Spleen (tissue), 11 donors: ENCODE measurements around the gene SH3BGRL3. TPM values are rescaled to one million over a fixed set of nuclear protein-coding genes. Genes with fewer than 3 reads are reported as not detected.
A peak's percentile ranks its signal among the peaks of the same experiment; 100 is the strongest.

Experiments
- DNase-seq: peaks from one replicate; pipeline ENCODE4 v3.0.0-alpha.2; 2020
- H3K27ac ChIP-seq, 8 donors: fragments of 200-600 bp; sonication (generic) in 7 of 8; 1 replicate in 4 of 8; 2 replicates in 4 of 8; pipeline versions ENCODE4 v1.5.0 to v1.8.0; 2016 to 2021; ENCODE audit warnings: inconsistent platforms in 4 of 8, mild to moderate bottlenecking in 4 of 8, moderate library complexity in 1 of 8
- H3K27me3 ChIP-seq, 7 donors: fragments of 200-600 bp; sonication (generic) in 6 of 7; replicated peaks in 1 of 7; 1 replicate in 4 of 7; 2 replicates in 3 of 7; pipeline versions ENCODE4 v1.5.0 to v1.8.0; 2016 to 2021; ENCODE audit warnings: inconsistent platforms in 3 of 7, mild to moderate bottlenecking in 1 of 7
- H3K36me3 ChIP-seq, 6 donors: fragments of 200-600 bp; sonication (generic) in 5 of 6; 1 replicate in 4 of 6; 2 replicates in 2 of 6; pipeline versions ENCODE4 v1.5.0 to v1.8.0; 2016 to 2021; ENCODE audit warnings: inconsistent platforms in 2 of 6
- H3K4me1 ChIP-seq, 6 donors: fragments of 200-600 bp; sonication (generic) in 5 of 6; 1 replicate in 3 of 6; 2 replicates in 3 of 6; pipeline versions ENCODE4 v1.5.0 to v1.8.0; 2016 to 2021; ENCODE audit warnings: inconsistent platforms in 3 of 6
- H3K4me3 ChIP-seq, 8 donors: fragments of 200-600 bp; sonication (generic) in 7 of 8; 1 replicate in 4 of 8; 2 replicates in 4 of 8; pipeline versions ENCODE4 v1.5.0 to v1.8.0; 2016 to 2021; ENCODE audit warnings: inconsistent platforms in 4 of 8, mild to moderate bottlenecking in 4 of 8, moderate library complexity in 2 of 8
- H3K9me3 ChIP-seq, 8 donors: fragments of 200-600 bp; sonication (generic) in 7 of 8; 1 replicate in 4 of 8; 2 replicates in 4 of 8; pipeline versions ENCODE4 v1.5.0 to v1.8.0; 2016 to 2021; ENCODE audit warnings: inconsistent platforms in 4 of 8
- CTCF ChIP-seq, 11 experiments: fragments of 200-600 bp in 7 of 11; fragments of 450-650 bp in 4 of 11; sonication (generic) in 4 of 11; IDR thresholded peaks in 8 of 11; conservative IDR thresholded peaks in 3 of 11; 1 replicate in 7 of 11; 2 replicates in 4 of 11; pipeline versions ENCODE4 v1.4.0 to v1.8.0; 2016 to 2021; ENCODE audit warnings: antibody characterized with exemption in 11 of 11, inconsistent platforms in 4 of 11, mild to moderate bottlenecking in 1 of 11
- POLR2A ChIP-seq, 3 donors: fragments of 450-650 bp; IDR thresholded peaks; one replicate each; pipeline ENCODE4 v1.5.1; 2017; ENCODE audit warnings: antibody characterized with exemption in 3 of 3, mild to moderate bottlenecking in 1 of 3
- POLR2AphosphoS5 ChIP-seq, 3 donors: sonication (generic); formaldehyde crosslinking; IDR thresholded peaks; one replicate each; pipeline ENCODE4 v1.5.1; 2017; ENCODE audit warnings: antibody characterized with exemption in 3 of 3
- WGBS, 5 donors: extraction: QIAGEN DNeasy Blood & Tissue Kit in 3 of 5; methylation state at CpG; one replicate each; pipeline versions ENCODE4 v1.1.5 to v1.1.7; 2013 to 2018; 5-methylcytosine and 5-hydroxymethylcytosine counted together
- intact Hi-C: fragments of 100-400 bp; cut with DNase I; formaldehyde crosslinking; loops from one replicate; pipeline ENCODE4 v1.15.0; 2023; ENCODE audit warnings: low total_unique reads
- polyA plus RNA-seq, 3 donors: library from polyadenylated mRNA; stranded (reverse); fragments of 200-250 nt; gene quantifications; one replicate each; pipeline ENCODE4 v1.2.1, GENCODE V29; 2013
- total RNA-seq, 7 donors: library from RNA; depleted of rRNA in 3 of 7; stranded (reverse); fragments of >200 nt in 3 of 7; fragmentation: NEBNext Ultra II Directional in 4 of 7; extraction: Animal tissue kit (Norgen Biotek cat#: 25700) in 4 of 7; gene quantifications; one replicate each; pipeline versions ENCODE4 v1.1.0 to v1.2.1, GENCODE V29; 2016 to 2021
- donor health status: healthy with polysubstance abuse.
- donor health status: DM: no; HTN: no; CAD: no; lungs with moderate emphysema.
- donor health status: DM: no; HTN: no; CAD: no.
- donor health status: Bipolar disorder and iron deficiency.
- donor health status: healthy.
- donor health status: DM: no; HTN: no; CAD: no.
- donor health status: DM: yes; HTN: yes; CAD: no.

Gene SH3BGRL3
- total and polyA plus RNA-seq, 10 donors = 139 to 319 (median 242) TPM

GRCh38 chr1:26283871-26284596 is 4.1 kb downstream of the SH3BGRL3 start:
- peak overlapping the region; percentile 84 to 99 (median 94) for H3K27ac ChIP-seq
- 71 to 89% (median 78%) methylated on average over 7 to 12 of the region's 12 CpGs for WGBS, 5 donors
- peaks cover 0 to 47% (median 11%) of the 10 kb centered on the region in 6 donors for H3K36me3 ChIP-seq

GRCh38 chr1:26284597-26285347 is 4.9 kb downstream of the SH3BGRL3 start:
- Histone ChIP-seq H3K4me1 (peaks cover 71 to 98% (median 93%) of the 10 kb centered on the region in 6 donors), H3K9me3 (no peaks in the 10 kb centered on the region), H3K4me3 (peak overlapping the region in 1 of 8 donors; percentile 36), H3K27me3 (no peaks in the 10 kb centered on the region), H3K27ac (peak overlapping the region; percentile 84 to 99 (median 94)), H3K36me3 (peaks cover 0 to 47% (median 11%) of the 10 kb centered on the region in 6 donors)
- peak; percentile 94 for DNase-seq
- intact Hi-C loops = loop anchor here (2.0 kb wide), 1 partner anchor 36 kb away; no protein-coding TSS in a partner anchor
- 13 to 25% (median 20%) methylated on average over 16 to 22 of the region's 22 CpGs for WGBS, 5 donors
- TF ChIP-seq CTCF (IDR thresholded peaks at IDR 0.05 in 8 of 11, conservative IDR thresholded peaks at IDR 0.05 in 3 of 11) = peak; percentile 74 to 90 (median 79)
- TF ChIP-seq POLR2A (IDR thresholded peaks at IDR 0.05) = peak in 1 of 3 donors; percentile 6
- TF ChIP-seq POLR2AphosphoS5 (IDR thresholded peaks at IDR 0.05) = peak; percentile 58 to 78 (median 73)

More at GRCh38 chr1:26283871-26284596, 4.1 kb downstream of the SH3BGRL3 start:
- peak; percentile 82 for DNase-seq
- no peaks in the 10 kb centered on the region for H3K27me3 ChIP-seq
- H3K9me3 ChIP-seq = no peaks in the 10 kb centered on the region
- H3K4me3 ChIP-seq = peak overlapping the region in 1 of 8 donors; percentile 36
- intact Hi-C loops = loop anchor here (2.0 kb wide), 1 partner anchor 37 kb away; no protein-coding TSS in a partner anchor
- peak in 1 of 3 donors; percentile 27 for TF ChIP-seq POLR2AphosphoS5 (IDR thresholded peaks at IDR 0.05)
- no peak for TF ChIP-seq CTCF (IDR thresholded peaks at IDR 0.05 in 8 of 11, conservative IDR thresholded peaks at IDR 0.05 in 3 of 11)
- TF ChIP-seq POLR2A (IDR thresholded peaks at IDR 0.05) = no peak
- H3K4me1 ChIP-seq = peaks cover 70 to 98% (median 93%) of the 10 kb centered on the region in 6 donors

DNA sequence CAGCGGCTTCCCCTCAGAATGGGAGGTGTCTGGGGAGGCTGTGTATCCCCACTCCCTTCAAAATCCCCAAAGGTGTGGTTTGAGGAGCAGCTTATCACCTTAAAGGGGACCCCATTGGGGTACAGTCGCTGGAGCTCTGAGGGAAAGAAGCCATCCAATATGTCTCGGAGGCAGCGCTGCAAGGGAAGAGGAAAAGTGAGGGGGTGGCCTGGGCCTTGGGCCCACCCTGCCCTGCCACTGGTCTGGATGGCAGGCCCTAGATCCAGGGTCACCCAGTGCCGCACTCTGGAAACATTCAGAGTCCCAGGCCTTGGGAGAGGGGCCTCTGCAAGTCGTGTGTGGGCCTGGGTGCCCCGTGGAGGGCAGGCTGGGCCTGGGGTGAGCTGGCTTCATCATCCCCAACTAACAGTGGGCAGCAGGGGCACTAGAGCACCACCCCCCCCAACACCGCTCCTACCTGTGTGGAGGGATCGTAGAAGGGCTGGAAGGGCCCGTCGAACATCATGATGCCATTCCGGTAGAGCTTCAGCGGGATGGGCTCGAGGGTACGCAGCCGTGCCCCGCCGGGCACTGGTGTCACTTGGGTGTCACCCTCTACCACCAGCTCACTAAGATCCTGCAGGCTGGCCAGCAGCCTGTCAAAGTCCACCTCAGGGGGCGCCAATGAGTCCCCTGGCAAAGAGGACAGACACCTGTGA is 5.6 kb downstream of the SH3BGRL3 start:
- Histone ChIP-seq H3K4me1 (peaks cover 76 to 100% (median 99%) of the 10 kb centered on the region in 6 donors), H3K4me3 (peak overlapping the region in 1 of 8 donors; percentile 36), H3K27me3 (no peaks in the 10 kb centered on the region), H3K9me3 (no peaks in the 10 kb centered on the region), H3K36me3 (peaks cover 0 to 47% (median 11%) of the 10 kb centered on the region in 6 donors), H3K27ac (peak overlapping the region; percentile 84 to 99 (median 94))
- intact Hi-C loops = loop anchor here (2.0 kb wide), 1 partner anchor 35 kb away; no protein-coding TSS in a partner anchor
- WGBS, 5 donors = 83 to 90% (median 89%) methylated on average over 13 to 19 of the region's 19 CpGs
- no peak for TF ChIP-seq POLR2A (IDR thresholded peaks at IDR 0.05)
- TF ChIP-seq CTCF (IDR thresholded peaks at IDR 0.05 in 8 of 11, conservative IDR thresholded peaks at IDR 0.05 in 3 of 11) = peak in 5 of 11 experiments; percentile 10 to 53 (median 22)
- peak; percentile 18 to 32 (median 30) for TF ChIP-seq POLR2AphosphoS5 (IDR thresholded peaks at IDR 0.05)
- DNase-seq = peak; percentile 85
